Fibroblast of lung (primary cell): ENCODE measurements around the gene RPS6KA3. TPM values are rescaled to one million over a fixed set of nuclear protein-coding genes. Genes with fewer than 3 reads are reported as not detected.

Experiments used
- DNase-seq, 2 donors: peaks; one replicate each; pipeline versions ENCODE4 v3.0.0 to v3.0.0-alpha.2; 2010; ENCODE audit warnings: low read depth in 2 of 2
- H2AFZ ChIP-seq: 2 replicates; pipeline ENCODE4 v1.5.1; 2012; ENCODE audit warnings: low read length, control low read depth, inconsistent platforms
- H3K27ac ChIP-seq: 2 replicates; pipeline ENCODE4 v1.5.1; 2011; ENCODE audit warnings: low read length, control low read depth; ENCODE audit not compliant: insufficient read depth
- H3K27me3 ChIP-seq: 2 replicates; pipeline ENCODE4 v1.5.1; 2011; ENCODE audit warnings: mild to moderate bottlenecking, low read length; ENCODE audit not compliant: control insufficient read depth, insufficient read depth
- H3K36me3 ChIP-seq: 2 replicates; pipeline ENCODE4 v1.5.1; 2011; ENCODE audit warnings: low read length; ENCODE audit not compliant: control insufficient read depth, insufficient read depth
- H3K4me1 ChIP-seq: 2 replicates; pipeline ENCODE4 v1.5.1; 2011; ENCODE audit warnings: low read length; ENCODE audit not compliant: control insufficient read depth, insufficient read depth; ENCODE audit errors: extremely low read depth
- H3K4me2 ChIP-seq: 2 replicates; pipeline ENCODE4 v1.5.1; 2011; ENCODE audit warnings: low read length, control low read depth; ENCODE audit not compliant: insufficient read depth; ENCODE audit errors: extremely low read depth
- H3K4me3 ChIP-seq, 4 experiments: fragments of 200-600 bp in 1 of 4; sonication (generic) in 1 of 4; replicated peaks in 1 of 4; 2 replicates each; pipeline ENCODE4 v1.5.1; 2011 to 2016; ENCODE audit warnings: low read length in 4 of 4, low read depth in 3 of 4, mild to moderate bottlenecking in 3 of 4, control low read depth in 2 of 4, inconsistent platforms in 1 of 4, mixed read lengths in 1 of 4; ENCODE audit not compliant: insufficient read depth in 1 of 4; ENCODE audit errors: control extremely low read depth in 1 of 4
- H3K79me2 ChIP-seq: 2 replicates; pipeline ENCODE4 v1.5.1; 2012; ENCODE audit warnings: mild to moderate bottlenecking, low read length, inconsistent platforms; ENCODE audit not compliant: control insufficient read depth, insufficient read depth
- H3K9ac ChIP-seq: 2 replicates; pipeline ENCODE4 v1.5.1; 2011; ENCODE audit warnings: mild to moderate bottlenecking, low read length, control low read depth; ENCODE audit not compliant: insufficient read depth
- H3K9me3 ChIP-seq: 2 replicates; pipeline ENCODE4 v1.5.1; 2012; ENCODE audit warnings: low read depth, low read length; ENCODE audit not compliant: control insufficient read depth, insufficient read depth
- H4K20me1 ChIP-seq: 2 replicates; pipeline ENCODE4 v1.5.1; 2011; ENCODE audit warnings: low read length; ENCODE audit not compliant: control insufficient read depth, insufficient read depth; ENCODE audit errors: extremely low read depth
- CTCF ChIP-seq, 2 donors: IDR thresholded peaks in 1 of 2; conservative IDR thresholded peaks in 1 of 2; 1 replicate in 1 of 2; 2 replicates in 1 of 2; pipeline ENCODE4 v1.5.1; 2011 to 2012; ENCODE audit warnings: low read length in 2 of 2, control low read depth in 1 of 2, inconsistent platforms in 1 of 2, low read depth in 1 of 2, mild to moderate bottlenecking in 1 of 2
- EZH2 ChIP-seq: IDR thresholded peaks from 2 replicates; pipeline ENCODE4 v1.5.1; 2012; ENCODE audit warnings: low read length, control low read depth, mild to moderate bottlenecking; ENCODE audit errors: missing control alignments
- polyA plus RNA-seq, 2 donors: library from polyadenylated mRNA; depleted of rRNA in 1 of 2; stranded (reverse) in 1 of 2; unstranded in 1 of 2; fragments of >200 nt; gene quantifications; 2 replicates each; pipeline ENCODE4 v1.2.1, GENCODE V29; 2011 to 2012; ENCODE audit warnings: missing spikeins in 1 of 2
- total RNA-seq: library from RNA; depleted of rRNA; stranded (reverse); fragments of >200 nt; gene quantifications from 2 replicates; pipeline ENCODE4 v1.2.1, GENCODE V29; 2014

Gene RPS6KA3
- total and polyA plus RNA-seq, 2 donors (not counting 1 experiment from before 2014, with no cell fraction given) = 38.5 to 50.2 TPM

- no peaks in the 10 kb centered on the region for H3K9me3 ChIP-seq
- TF ChIP-seq CTCF (conservative IDR thresholded peaks at IDR 0.05 in 1 of 2, IDR thresholded peaks at IDR 0.05 in 1 of 2; ENCODE audit: low read depth in 1 of 2, low read length in 2 of 2) (no peak), EZH2 (no peak)
- no peak overlapping the region for H3K9ac ChIP-seq
- no peak overlapping the region for H3K4me3 ChIP-seq
- peaks cover 4% of the 10 kb centered on the region for H3K79me2 ChIP-seq
- H3K27ac ChIP-seq = no peak overlapping the region
- peaks cover 2% of the 10 kb centered on the region for H3K4me1 ChIP-seq
- no peak overlapping the region for H2AFZ ChIP-seq
- H3K27me3 ChIP-seq = no peaks in the 10 kb centered on the region
- peak in 1 of 2 donors; percentile 35 for DNase-seq
- H3K36me3 ChIP-seq = no peaks in the 10 kb centered on the region
- no peaks in the 10 kb centered on the region for H4K20me1 ChIP-seq
- no peak overlapping the region for H3K4me2 ChIP-seq
These were observed 3.3 kb upstream of the RPS6KA3 start for GRCh38 chrX:20269848-20270561.

GRCh38 chrX:20267931-20268701, 1.4 kb upstream of the RPS6KA3 start:
- H3K9me3 ChIP-seq = no peaks in the 10 kb centered on the region
- no peaks in the 10 kb centered on the region for H4K20me1 ChIP-seq
- H3K27me3 ChIP-seq = no peaks in the 10 kb centered on the region
- H3K36me3 ChIP-seq = no peaks in the 10 kb centered on the region
- H3K79me2 ChIP-seq = peaks cover 17% of the 10 kb centered on the region
- TF ChIP-seq EZH2 = no peak
- no peak for TF ChIP-seq CTCF (conservative IDR thresholded peaks at IDR 0.05 in 1 of 2, IDR thresholded peaks at IDR 0.05 in 1 of 2; ENCODE audit: low read depth in 1 of 2, low read length in 2 of 2)
- peaks cover 2% of the 10 kb centered on the region for H3K4me1 ChIP-seq
- DNase-seq = peak; percentile 31 to 43
- peak overlapping the region in 3 of 4 experiments; percentile 49 to 65 (median 54) for H3K4me3 ChIP-seq
- peak overlapping the region; percentile 59 for H3K4me2 ChIP-seq
- H3K9ac ChIP-seq = no peak overlapping the region
- no peak overlapping the region for H2AFZ ChIP-seq
- H3K27ac ChIP-seq = no peak overlapping the region

- H3K9me3 ChIP-seq = no peaks in the 10 kb centered on the region
- H3K27ac ChIP-seq = peak overlapping the region; percentile 32
- H3K79me2 ChIP-seq = peaks cover 19% of the 10 kb centered on the region
- H3K4me3 ChIP-seq = peak overlapping the region; percentile 49 to 65 (median 52)
- H3K4me2 ChIP-seq = peak overlapping the region; percentile 59
- H3K27me3 ChIP-seq = no peaks in the 10 kb centered on the region
- no peaks in the 10 kb centered on the region for H3K36me3 ChIP-seq
- peaks cover 2% of the 10 kb centered on the region for H3K4me1 ChIP-seq
- no peak for DNase-seq
- TF ChIP-seq CTCF (conservative IDR thresholded peaks at IDR 0.05 in 1 of 2, IDR thresholded peaks at IDR 0.05 in 1 of 2; ENCODE audit: low read depth in 1 of 2, low read length in 2 of 2) (no peak), EZH2 (no peak)
- no peak overlapping the region for H2AFZ ChIP-seq
- H4K20me1 ChIP-seq = no peaks in the 10 kb centered on the region
- H3K9ac ChIP-seq = peak overlapping the region; percentile 2
These were observed 860 bp upstream of the RPS6KA3 start for GRCh38 chrX:20267607-20267930.
